ENCODE data around the gene HIGD2A. TPM values are rescaled to one million over a fixed set of nuclear protein-coding genes. Genes with fewer than 3 reads are reported as not detected.

HIGD2A gene
- polyA plus RNA-seq, 6 donors from 2014 or later: 137 to 220 (median 172) TPM

DNA sequence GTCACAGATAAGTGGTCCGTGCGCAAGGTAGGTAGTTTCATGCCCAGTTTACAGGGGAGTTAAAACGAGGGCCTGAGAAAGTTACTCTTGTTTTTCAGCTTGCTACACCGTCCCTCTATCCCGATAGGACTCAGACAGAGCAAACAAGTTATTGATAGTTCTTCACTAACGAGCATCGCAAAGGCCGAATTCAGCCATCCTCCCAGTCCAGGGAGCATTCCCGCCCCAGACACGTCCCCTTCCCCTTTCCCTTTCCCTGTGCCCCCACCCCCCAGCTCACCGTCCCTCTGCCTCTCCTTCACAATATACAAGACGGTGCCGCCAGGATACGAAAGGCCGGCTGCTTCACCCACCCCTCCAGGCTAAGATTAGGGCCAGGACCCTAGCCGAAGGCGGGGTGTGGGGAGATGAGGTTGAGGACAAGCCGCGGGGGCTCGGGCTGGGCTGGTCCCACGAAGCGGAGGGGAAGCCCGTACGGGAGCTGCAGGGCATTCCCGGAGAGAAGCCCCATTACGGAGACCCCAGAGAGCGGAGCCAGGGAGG, 27.6 kb upstream of the HIGD2A start:
- DNase-seq: no peak
- H3K4me1 Mint-ChIP-seq: peaks cover 23 to 44% (median 28%) of the 10 kb centered on the region in 3 donors
- H3K36me3 Mint-ChIP-seq: peaks cover 8 to 11% of the 10 kb centered on the region in 2 donors
- no peaks in the 10 kb centered on the region for H3K9me3 Mint-ChIP-seq
- peak in 1 of 2 donors; percentile 0 for ATAC-seq (ENCODE audit: low read depth in 2 of 2)
- peak overlapping the region; percentile 96 to 99 (median 98) for H3K4me3 Mint-ChIP-seq
- no peaks in the 10 kb centered on the region for H3K27me3 Mint-ChIP-seq
- H3K27ac Mint-ChIP-seq: peak overlapping the region; percentile 86 to 98 (median 96)

DNA sequence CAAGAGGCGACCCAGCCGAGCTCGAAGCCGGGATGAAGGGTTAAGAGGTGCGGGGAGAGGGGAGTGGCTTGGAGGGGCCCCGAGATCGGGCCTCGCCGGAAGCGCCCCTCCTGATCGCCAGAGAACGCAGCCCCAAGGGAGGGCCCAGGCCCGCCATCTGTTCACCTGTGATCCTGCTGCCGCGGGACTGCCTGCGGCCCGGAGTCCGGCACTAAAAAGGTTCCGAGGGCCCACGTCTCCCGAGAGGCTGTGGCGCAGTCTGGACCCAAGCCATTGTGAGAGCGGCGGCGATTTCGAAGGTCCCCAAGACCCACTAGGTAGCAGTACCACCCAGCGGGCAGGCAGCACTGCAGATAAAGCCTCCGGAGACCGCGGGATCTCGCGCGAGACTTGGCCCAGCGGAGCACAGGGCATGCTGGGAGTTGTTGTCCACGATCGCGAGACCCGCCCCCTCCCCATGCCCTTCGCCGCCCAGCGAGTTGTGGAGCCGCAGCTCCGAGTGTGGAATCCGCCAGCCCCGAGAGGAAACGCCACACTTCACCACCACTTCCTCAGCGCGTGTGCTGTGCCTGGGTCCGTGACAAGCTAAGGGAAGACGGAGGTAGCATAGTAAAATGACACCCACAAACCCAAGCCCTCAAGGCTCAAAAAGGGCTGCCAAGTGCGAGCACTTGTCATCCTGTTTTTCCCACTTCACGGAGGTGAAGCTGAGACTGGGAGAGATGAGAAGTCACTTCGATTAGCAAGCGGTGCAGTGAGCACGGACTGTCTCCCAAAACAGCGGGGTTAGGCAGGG, 26.9 kb upstream of the HIGD2A start, which contains the start of gene KIAA1191:
Gene KIAA1191, minus strand, starts transcription at position 328 of the 796 bp plus-strand sequence. CDS start 2,256 bp downstream, outside the sequence.
- peak; percentile 90 for DNase-seq
- H3K4me1 Mint-ChIP-seq: peaks cover 25 to 43% (median 32%) of the 10 kb centered on the region in 3 donors
- peaks cover 8 to 11% of the 10 kb centered on the region in 2 donors for H3K36me3 Mint-ChIP-seq
- H3K9me3 Mint-ChIP-seq: no peaks in the 10 kb centered on the region
- H3K4me3 Mint-ChIP-seq: peak within 1 kb of the TSS; percentile 96 to 99 (median 98)
- H3K27me3 Mint-ChIP-seq: no peaks in the 10 kb centered on the region
- H3K27ac Mint-ChIP-seq: peak within 1 kb of the TSS; percentile 92 to 99 (median 98)
- peak; percentile 88 for ATAC-seq (ENCODE audit: low read depth in 2 of 2)

DNA sequence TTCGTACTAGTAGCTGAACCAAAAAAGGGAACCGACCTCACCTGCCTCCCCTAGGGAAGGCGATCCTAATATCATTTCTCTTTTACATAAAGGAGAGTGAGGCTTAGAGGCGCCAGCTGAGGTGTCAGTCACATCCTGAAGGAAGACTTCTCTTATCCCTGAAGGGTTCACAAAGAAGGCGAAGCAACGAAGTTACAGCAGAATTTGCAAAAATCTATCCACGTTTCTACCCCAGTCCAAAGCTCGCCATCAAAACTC, 26.4 kb upstream of the HIGD2A start:
- peak; percentile 34 to 37 for ATAC-seq (ENCODE audit: low read depth in 2 of 2)
- peak overlapping the region; percentile 92 to 99 (median 98) for H3K27ac Mint-ChIP-seq

DNA sequence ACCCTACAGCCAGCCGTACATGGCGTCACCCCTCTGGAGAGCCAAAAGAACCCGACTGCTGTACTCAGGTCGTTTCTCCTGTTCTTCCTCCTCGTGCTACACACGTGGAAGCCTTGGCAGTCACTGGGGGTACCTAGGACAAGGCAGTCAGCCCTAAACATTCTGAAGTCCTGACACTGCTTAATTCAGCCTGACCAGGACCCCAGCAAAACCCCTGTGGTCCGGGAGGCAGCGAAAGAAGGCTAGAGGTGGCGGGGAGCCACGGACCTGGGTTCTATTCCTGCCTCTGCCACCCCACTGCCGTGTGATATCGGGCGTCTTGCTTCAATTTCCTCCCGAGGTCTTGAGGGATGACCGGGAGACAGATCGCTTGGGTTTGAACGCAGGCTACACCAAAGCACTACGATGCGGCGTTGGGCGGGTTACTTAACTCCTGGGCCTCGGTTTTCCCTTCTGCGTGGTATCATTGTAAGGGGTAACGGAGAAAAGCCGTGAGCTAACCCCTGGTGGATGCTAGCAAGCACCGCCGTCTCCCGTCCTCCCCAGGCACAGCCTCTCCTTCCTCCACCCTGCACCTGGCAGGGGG, 23.7 kb upstream of the HIGD2A start:
- ATAC-seq (ENCODE audit: low read depth in 2 of 2) (no peak), DNase-seq (no peak)
- peak overlapping the region in 3 of 6 donors; percentile 32 to 92 (median 79) for H3K27ac Mint-ChIP-seq
- peak overlapping the region; percentile 74 to 92 (median 84) for H3K4me3 Mint-ChIP-seq
- no peaks in the 10 kb centered on the region for H3K27me3 Mint-ChIP-seq
- no peaks in the 10 kb centered on the region for H3K9me3 Mint-ChIP-seq
- peaks cover 0 to 8% of the 10 kb centered on the region in 2 donors for H3K36me3 Mint-ChIP-seq
- peaks cover 25 to 40% (median 35%) of the 10 kb centered on the region in 3 donors for H3K4me1 Mint-ChIP-seq

More for the DNA sequence above, 26.4 kb upstream of the HIGD2A start:
- Mint-ChIP-seq H3K9me3 (no peaks in the 10 kb centered on the region), H3K27me3 (no peaks in the 10 kb centered on the region), H3K36me3 (peaks cover 8 to 10% of the 10 kb centered on the region in 2 donors), H3K4me3 (peak overlapping the region; percentile 96 to 99 (median 98)), H3K4me1 (peaks cover 28 to 46% (median 35%) of the 10 kb centered on the region in 3 donors)
- no peak for DNase-seq

DNA sequence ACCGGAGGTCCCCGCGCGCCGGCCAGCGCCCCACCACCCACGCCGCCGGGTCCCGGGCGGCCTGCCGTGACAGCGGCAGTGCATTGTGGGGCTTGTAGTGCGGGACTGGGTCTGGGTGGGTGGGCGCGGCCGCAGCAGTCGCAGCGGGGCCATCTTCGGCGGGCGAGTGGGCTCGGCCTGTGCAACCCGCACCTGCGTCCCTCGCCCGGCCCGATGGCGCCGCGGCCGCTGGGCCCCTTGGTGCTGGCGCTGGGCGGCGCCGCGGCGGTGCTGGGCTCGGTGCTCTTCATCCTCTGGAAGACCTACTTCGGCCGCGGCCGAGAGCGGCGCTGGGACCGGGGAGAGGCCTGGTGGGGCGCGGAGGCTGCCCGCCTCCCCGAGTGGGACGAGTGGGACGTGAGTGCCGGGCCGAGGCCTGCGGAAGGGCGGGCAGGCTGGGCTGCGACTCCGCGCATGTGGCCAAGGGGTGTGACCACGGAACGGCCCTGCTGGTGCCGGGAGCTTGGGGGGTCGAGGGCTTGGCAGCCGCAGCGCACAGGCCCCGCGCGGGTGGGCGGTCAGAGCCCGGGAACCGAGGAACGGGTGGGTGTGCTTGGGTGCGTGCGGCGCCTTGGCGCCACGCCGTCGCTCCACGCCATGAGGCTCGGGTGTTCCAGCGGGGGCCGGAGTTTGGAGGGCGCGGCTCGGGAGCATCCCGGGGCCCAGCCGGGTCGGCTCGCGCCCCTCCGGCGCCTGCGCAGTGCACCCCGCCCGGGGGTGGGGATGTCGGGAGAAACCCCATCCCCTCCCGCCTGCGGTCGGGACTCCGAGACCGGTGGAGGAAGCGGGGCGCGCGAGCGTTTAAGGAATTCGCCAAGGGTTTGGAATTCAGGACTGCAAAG, 23.0 kb upstream of the HIGD2A start, which contains the start of gene ARL10:
Gene ARL10, plus strand, starts transcription at position 137 of the 881 bp plus-strand sequence. Its CDS starts 77 bp downstream, at position 214.
- peak within 1 kb of the TSS in 3 of 6 donors; percentile 32 to 92 (median 79) for H3K27ac Mint-ChIP-seq
- H3K27me3 Mint-ChIP-seq: no peaks in the 10 kb centered on the region
- DNase-seq: peak; percentile 66
- H3K9me3 Mint-ChIP-seq: no peaks in the 10 kb centered on the region
- peak; percentile 29 to 33 for ATAC-seq (ENCODE audit: low read depth in 2 of 2)
- H3K4me3 Mint-ChIP-seq: peak within 1 kb of the TSS; percentile 78 to 96 (median 86)
- H3K36me3 Mint-ChIP-seq: peaks cover 0 to 8% of the 10 kb centered on the region in 2 donors
- peaks cover 25 to 40% (median 34%) of the 10 kb centered on the region in 3 donors for H3K4me1 Mint-ChIP-seq

GRCh38 chr5:176366232-176366894, 22.2 kb upstream of the HIGD2A start:
- H3K27me3 Mint-ChIP-seq: no peaks in the 10 kb centered on the region
- ATAC-seq (ENCODE audit: low read depth in 2 of 2): no peak
- peak overlapping the region in 3 of 6 donors; percentile 20 to 76 (median 39) for H3K27ac Mint-ChIP-seq
- DNase-seq: no peak
- peak overlapping the region; percentile 69 to 96 (median 79) for H3K4me3 Mint-ChIP-seq
- no peaks in the 10 kb centered on the region for H3K9me3 Mint-ChIP-seq
- H3K4me1 Mint-ChIP-seq: peaks cover 21 to 34% (median 29%) of the 10 kb centered on the region in 3 donors
- peaks cover 0 to 8% of the 10 kb centered on the region in 2 donors for H3K36me3 Mint-ChIP-seq

DNA sequence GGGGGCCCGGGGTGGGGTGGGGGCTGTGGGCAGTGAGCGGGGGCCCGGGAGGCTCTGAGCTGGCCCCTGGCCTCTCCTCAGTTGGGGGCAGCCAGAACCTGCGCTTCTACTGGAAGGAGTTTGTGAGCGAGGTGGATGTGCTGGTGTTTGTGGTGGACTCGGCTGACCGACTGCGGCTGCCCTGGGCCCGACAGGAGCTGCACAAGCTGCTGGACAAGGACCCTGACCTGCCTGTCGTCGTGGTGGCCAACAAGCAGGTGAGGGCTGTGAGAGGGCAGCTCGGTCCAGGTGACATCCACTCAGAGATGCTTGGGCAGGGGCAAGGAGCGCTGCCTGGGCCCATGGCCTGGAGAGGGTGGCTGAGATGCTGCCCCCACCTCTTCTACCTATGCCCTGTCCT, 19.8 kb upstream of the HIGD2A start:
- H3K36me3 Mint-ChIP-seq: peaks cover 0 to 8% of the 10 kb centered on the region in 2 donors
- no peaks in the 10 kb centered on the region for H3K27me3 Mint-ChIP-seq
- no peak overlapping the region for H3K27ac Mint-ChIP-seq
- no peaks in the 10 kb centered on the region for H3K9me3 Mint-ChIP-seq
- ATAC-seq (ENCODE audit: low read depth in 2 of 2) (no peak), DNase-seq (no peak)
- peak overlapping the region in 1 of 8 donors; percentile 59 for H3K4me3 Mint-ChIP-seq
- peaks cover 18 to 32% (median 29%) of the 10 kb centered on the region in 3 donors for H3K4me1 Mint-ChIP-seq

- Mint-ChIP-seq H3K36me3 (peaks cover 0 to 8% of the 10 kb centered on the region in 2 donors), H3K4me3 (peak overlapping the region in 1 of 8 donors; percentile 22), H3K27ac (peak overlapping the region in 2 of 6 donors; percentile 14 to 24), H3K9me3 (no peaks in the 10 kb centered on the region), H3K4me1 (peaks cover 18 to 26% (median 20%) of the 10 kb centered on the region in 3 donors), H3K27me3 (no peaks in the 10 kb centered on the region)
- DNase-seq: no peak
- no peak for ATAC-seq (ENCODE audit: low read depth in 2 of 2)
Measured at GRCh38 chr5:176369934-176370711, 18.4 kb upstream of the HIGD2A start.

GRCh38 chr5:176371621-176372539, 16.7 kb upstream of the HIGD2A start:
- peak overlapping the region in 2 of 6 donors; percentile 57 to 81 for H3K27ac Mint-ChIP-seq
- peak overlapping the region in 1 of 8 donors; percentile 38 for H3K4me3 Mint-ChIP-seq
- no peak for DNase-seq
- H3K27me3 Mint-ChIP-seq: no peaks in the 10 kb centered on the region
- peaks cover 0 to 8% of the 10 kb centered on the region in 2 donors for H3K36me3 Mint-ChIP-seq
- no peaks in the 10 kb centered on the region for H3K9me3 Mint-ChIP-seq
- peaks cover 15 to 20% (median 16%) of the 10 kb centered on the region in 3 donors for H3K4me1 Mint-ChIP-seq
- ATAC-seq (ENCODE audit: low read depth in 2 of 2): no peak

- DNase-seq: peak; percentile 39
- H3K4me3 Mint-ChIP-seq: peak overlapping the region in 4 of 8 donors; percentile 1 to 38 (median 6)
- peak; percentile 98 to 99 for ATAC-seq (ENCODE audit: low read depth in 2 of 2)
- H3K9me3 Mint-ChIP-seq: no peaks in the 10 kb centered on the region
- no peaks in the 10 kb centered on the region for H3K27me3 Mint-ChIP-seq
- no peaks in the 10 kb centered on the region for H3K36me3 Mint-ChIP-seq
- peak overlapping the region in 5 of 6 donors; percentile 21 to 85 (median 77) for H3K27ac Mint-ChIP-seq
- H3K4me1 Mint-ChIP-seq: peaks cover 5 to 11% (median 8%) of the 10 kb centered on the region in 3 donors
Measured at GRCh38 chr5:176373100-176373818, 15.3 kb upstream of the HIGD2A start.

Measured in naive B cell (primary cell).